Retinal pigment epithelial cell (primary cell): Measurements from ENCODE around the gene BUD23.

ENCODE experiments used
- DNase-seq: peaks from one replicate; pipeline ENCODE4 v3.0.0-alpha.2; 2010; ENCODE audit warnings: low read depth
- H3K4me3 ChIP-seq: 2 replicates; pipeline ENCODE4 v1.5.1; 2011; ENCODE audit warnings: mild to moderate bottlenecking, low read length, control low read depth, moderate library complexity
- TF ChIP-seq, protein P1 (sequence below): conservative IDR thresholded peaks from 2 replicates; pipeline ENCODE4 v1.5.1; 2011; ENCODE audit warnings: low read depth, low read length, control low read depth, inconsistent platforms

BUD23 gene

GRCh38 chr7:73722785-73723184 lies 39.4 kb downstream of the BUD23 start:
- TF ChIP-seq, protein P1, sequence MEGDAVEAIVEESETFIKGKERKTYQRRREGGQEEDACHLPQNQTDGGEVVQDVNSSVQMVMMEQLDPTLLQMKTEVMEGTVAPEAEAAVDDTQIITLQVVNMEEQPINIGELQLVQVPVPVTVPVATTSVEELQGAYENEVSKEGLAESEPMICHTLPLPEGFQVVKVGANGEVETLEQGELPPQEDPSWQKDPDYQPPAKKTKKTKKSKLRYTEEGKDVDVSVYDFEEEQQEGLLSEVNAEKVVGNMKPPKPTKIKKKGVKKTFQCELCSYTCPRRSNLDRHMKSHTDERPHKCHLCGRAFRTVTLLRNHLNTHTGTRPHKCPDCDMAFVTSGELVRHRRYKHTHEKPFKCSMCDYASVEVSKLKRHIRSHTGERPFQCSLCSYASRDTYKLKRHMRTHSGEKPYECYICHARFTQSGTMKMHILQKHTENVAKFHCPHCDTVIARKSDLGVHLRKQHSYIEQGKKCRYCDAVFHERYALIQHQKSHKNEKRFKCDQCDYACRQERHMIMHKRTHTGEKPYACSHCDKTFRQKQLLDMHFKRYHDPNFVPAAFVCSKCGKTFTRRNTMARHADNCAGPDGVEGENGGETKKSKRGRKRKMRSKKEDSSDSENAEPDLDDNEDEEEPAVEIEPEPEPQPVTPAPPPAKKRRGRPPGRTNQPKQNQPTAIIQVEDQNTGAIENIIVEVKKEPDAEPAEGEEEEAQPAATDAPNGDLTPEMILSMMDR = no peak
- DNase-seq = no peak
- no peak overlapping the region for H3K4me3 ChIP-seq

GRCh38 chr7:73723813-73724212 lies 40.4 kb downstream of the BUD23 start:
- no peak for DNase-seq
- H3K4me3 ChIP-seq = no peak overlapping the region
- TF ChIP-seq, protein P1 = no peak

- TF ChIP-seq, protein P1 = no peak
- H3K4me3 ChIP-seq = no peak overlapping the region
- DNase-seq = no peak
Observed at GRCh38 chr7:73726083-73726466, 42.7 kb downstream of the BUD23 start.

- TF ChIP-seq, protein P1 = no peak
- no peak overlapping the region for H3K4me3 ChIP-seq
- no peak for DNase-seq
Observed at GRCh38 chr7:73727952-73728351, 44.6 kb downstream of the BUD23 start.

DNA sequence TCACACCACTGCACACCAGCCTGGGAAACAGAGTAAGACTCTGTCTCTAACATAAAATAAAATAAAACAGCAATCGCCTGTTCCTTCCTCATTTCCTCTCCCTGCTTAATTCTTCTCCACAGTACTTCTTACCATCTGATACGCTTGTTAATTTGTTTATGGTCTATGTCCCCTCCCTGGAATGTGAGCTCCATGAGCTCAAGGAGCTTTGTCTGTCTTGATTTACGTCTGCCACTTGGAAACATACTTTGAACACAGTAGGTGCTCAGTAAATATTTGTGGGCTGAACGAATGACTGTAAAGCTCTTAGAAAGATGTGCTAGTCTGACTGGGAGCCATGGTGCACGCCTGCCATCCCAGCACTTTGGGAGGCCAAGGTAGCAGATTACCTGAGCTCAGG lies 45.2 kb downstream of the BUD23 start:
- H3K4me3 ChIP-seq = no peak overlapping the region
- no peak for DNase-seq
- TF ChIP-seq, protein P1 = no peak

- H3K4me3 ChIP-seq = no peak overlapping the region
- TF ChIP-seq, protein P1 = no peak
- no peak for DNase-seq
Observed at GRCh38 chr7:73730485-73730884, 47.1 kb downstream of the BUD23 start.

DNA sequence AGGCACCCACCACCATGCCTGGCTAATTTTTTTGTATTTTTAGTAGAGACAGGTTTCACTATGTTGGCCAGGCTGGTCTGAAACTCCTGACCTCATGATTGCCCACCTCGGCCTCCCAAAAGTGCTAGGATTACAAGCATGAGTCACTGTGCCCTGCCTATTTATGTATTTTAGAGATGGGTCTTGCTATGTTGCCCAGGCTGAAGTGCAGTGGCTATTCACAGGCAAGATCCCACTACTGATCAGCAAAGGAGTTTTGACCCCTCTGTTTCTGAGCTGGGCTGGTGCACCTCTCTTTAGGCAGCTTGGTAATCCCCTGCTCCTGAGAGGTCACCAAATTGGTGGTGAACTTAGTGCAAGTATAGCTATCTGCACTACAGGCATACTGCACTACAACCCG lies 49.0 kb downstream of the BUD23 start:
- no peak for DNase-seq
- TF ChIP-seq, protein P1 = no peak
- H3K4me3 ChIP-seq = no peak overlapping the region
